Neuronal stem cell (in vitro differentiated cells): Measurements from ENCODE around the gene MED12L.

Experiments
- DNase-seq: peaks from one replicate; pipeline ENCODE4 v3.0.0-alpha.2; 2013; ENCODE audit warnings: low spot score
- H2AFZ ChIP-seq: one replicate; pipeline ENCODE4 v1.6.1; 2013; ENCODE audit warnings: mild to moderate bottlenecking, low read length, inconsistent platforms
- H2AK5ac ChIP-seq: 2 replicates; pipeline ENCODE4 v1.6.1; 2013; ENCODE audit warnings: low read depth, mild to moderate bottlenecking, inconsistent platforms, low read length, moderate library complexity, mixed read lengths
- H2BK120ac ChIP-seq: 2 replicates; pipeline ENCODE4 v1.6.1; 2013; ENCODE audit warnings: low read depth, mild to moderate bottlenecking, inconsistent platforms, low read length, moderate library complexity, mixed read lengths
- H2BK12ac ChIP-seq: one replicate; pipeline ENCODE4 v1.6.1; 2013; ENCODE audit warnings: low read length, inconsistent platforms
- H2BK15ac ChIP-seq: 2 replicates; pipeline ENCODE4 v1.6.1; 2013; ENCODE audit warnings: mild to moderate bottlenecking, low read length, inconsistent platforms, mixed read lengths
- H2BK5ac ChIP-seq: one replicate; pipeline ENCODE4 v1.6.1; 2013; ENCODE audit warnings: inconsistent platforms, mild to moderate bottlenecking, low read length, moderate library complexity
- H3K14ac ChIP-seq: one replicate; pipeline ENCODE4 v1.6.1; 2013; ENCODE audit warnings: low read length, inconsistent platforms
- H3K18ac ChIP-seq: 2 replicates; pipeline ENCODE4 v1.6.1; 2013; ENCODE audit warnings: low read length, inconsistent platforms
- H3K23ac ChIP-seq: 2 replicates; pipeline ENCODE4 v1.6.1; 2013; ENCODE audit warnings: low read depth, mild to moderate bottlenecking, mixed read lengths, low read length, inconsistent platforms; ENCODE audit not compliant: poor library complexity
- H3K27ac ChIP-seq: replicated peaks from 3 replicates; pipeline ENCODE4 v1.5.1; 2013; ENCODE audit warnings: low read length, inconsistent platforms
- H3K27me3 ChIP-seq, 3 experiments: 2 replicates each; pipeline ENCODE4 v1.6.1; 2013; ENCODE audit warnings: low read length in 3 of 3, mild to moderate bottlenecking in 2 of 3, inconsistent platforms in 1 of 3, low read depth in 1 of 3, mixed read lengths in 1 of 3, moderate library complexity in 1 of 3; ENCODE audit not compliant: control insufficient read depth in 3 of 3, insufficient read depth in 3 of 3
- H3K36me3 ChIP-seq, 2 donors: replicated peaks in 1 of 2; 2 replicates each; pipeline ENCODE4 v1.6.1; 2013; ENCODE audit warnings: low read length in 2 of 2; ENCODE audit not compliant: control insufficient read depth in 2 of 2, insufficient read depth in 2 of 2
- H3K4ac ChIP-seq: 2 replicates; pipeline ENCODE4 v1.6.1; 2013; ENCODE audit warnings: inconsistent platforms, mild to moderate bottlenecking, low read length, moderate library complexity
- H3K4me1 ChIP-seq, 2 donors: 1 replicate in 1 of 2; 2 replicates in 1 of 2; pipeline ENCODE4 v1.6.1; 2013; ENCODE audit warnings: low read length in 2 of 2, low read depth in 1 of 2; ENCODE audit not compliant: control insufficient read depth in 2 of 2, insufficient read depth in 1 of 2
- H3K4me2 ChIP-seq: one replicate; pipeline ENCODE4 v1.6.1; 2013; ENCODE audit warnings: mild to moderate bottlenecking, low read length, inconsistent platforms; ENCODE audit not compliant: insufficient read depth, poor library complexity, severe bottlenecking
- H3K4me3 ChIP-seq, 2 donors: 2 replicates each; pipeline ENCODE4 v1.5.1; 2013; ENCODE audit warnings: low read length in 2 of 2, mild to moderate bottlenecking in 2 of 2, inconsistent platforms in 1 of 2, moderate library complexity in 1 of 2
- H3K79me1 ChIP-seq: one replicate; pipeline ENCODE4 v1.6.1; 2013; ENCODE audit warnings: low read depth, mild to moderate bottlenecking, inconsistent platforms, low read length, moderate library complexity
- H3K9ac ChIP-seq: one replicate; pipeline ENCODE4 v1.6.1; 2013; ENCODE audit warnings: mild to moderate bottlenecking, low read depth, low read length, inconsistent platforms; ENCODE audit not compliant: poor library complexity
- H3K9me3 ChIP-seq, 2 donors: replicated peaks in 1 of 2; 2 replicates each; pipeline versions ENCODE3 to v1.6.1; 2013; ENCODE audit warnings: low read length in 2 of 2, mild to moderate bottlenecking in 2 of 2, inconsistent platforms in 1 of 2, low read depth in 1 of 2, mixed read lengths in 1 of 2, moderate library complexity in 1 of 2; ENCODE audit not compliant: control insufficient read depth in 2 of 2, insufficient read depth in 1 of 2
- H4K8ac ChIP-seq: one replicate; pipeline ENCODE4 v1.6.1; 2013; ENCODE audit warnings: low read depth, mild to moderate bottlenecking, inconsistent platforms, low read length, moderate library complexity
- H4K91ac ChIP-seq: one replicate; pipeline ENCODE4 v1.6.1; 2013; ENCODE audit warnings: low read length, low read depth, mild to moderate bottlenecking, inconsistent platforms; ENCODE audit not compliant: poor library complexity
- WGBS, 2 donors: extraction: QIAGEN DNeasy Blood & Tissue Kit; methylation state at CpG; one replicate each; pipeline ENCODE4 v1.1.7; 2013; ENCODE audit warnings: missing lambda C conversion rate in 2 of 2, mixed read lengths in 1 of 2; ENCODE audit not compliant: insufficient read length in 2 of 2, insufficient replicate concordance in 1 of 2; ENCODE audit errors: extremely low coverage in 2 of 2; 5-methylcytosine and 5-hydroxymethylcytosine counted together

The MED12L gene

GRCh38 chr3:151296226-151296625 is 210.8 kb downstream of the MED12L start:
- Histone ChIP-seq H3K4ac (no peak overlapping the region), H2BK120ac (no peak overlapping the region), H3K4me1 (peaks cover 0 to 1% of the 10 kb centered on the region in 2 donors), H3K18ac (no peak overlapping the region), H3K9ac (no peak overlapping the region), H3K14ac (no peak overlapping the region), H3K4me2 (no peak overlapping the region), H2AFZ (no peak overlapping the region), H2AK5ac (no peak overlapping the region), H2BK15ac (no peak overlapping the region), H3K27me3 (no peaks in the 10 kb centered on the region), H3K27ac (no peak overlapping the region), H2BK5ac (no peak overlapping the region), H3K79me1 (no peaks in the 10 kb centered on the region), H4K91ac (no peak overlapping the region), H2BK12ac (no peak overlapping the region), H3K23ac (no peak overlapping the region), H3K9me3 (no peaks in the 10 kb centered on the region), H4K8ac (no peak overlapping the region), H3K4me3 (peak overlapping the region in 1 of 2 donors; percentile 66), H3K36me3 (no peaks in the 10 kb centered on the region)
- WGBS, 2 donors, result no CpG with 5 or more reads among the region's 3 CpGs
- DNase-seq, result no peak

GRCh38 chr3:151297429-151297828 is 212.0 kb downstream of the MED12L start:
- no peak overlapping the region for H4K8ac ChIP-seq
- no peak overlapping the region for H2AK5ac ChIP-seq
- no peaks in the 10 kb centered on the region for H3K79me1 ChIP-seq
- WGBS, 2 donors, result no CpG with 5 or more reads among the region's 2 CpGs
- H3K4me1 ChIP-seq, result peaks cover 0 to 1% of the 10 kb centered on the region in 2 donors
- no peak overlapping the region for H3K4ac ChIP-seq
- no peaks in the 10 kb centered on the region for H3K27me3 ChIP-seq
- no peak overlapping the region for H2BK15ac ChIP-seq
- no peak overlapping the region for H3K4me3 ChIP-seq
- no peak overlapping the region for H3K9ac ChIP-seq
- no peak overlapping the region for H4K91ac ChIP-seq
- H2BK120ac ChIP-seq, result no peak overlapping the region
- H3K14ac ChIP-seq, result no peak overlapping the region
- DNase-seq, result no peak
- no peaks in the 10 kb centered on the region for H3K9me3 ChIP-seq
- no peak overlapping the region for H2BK12ac ChIP-seq
- no peak overlapping the region for H3K27ac ChIP-seq
- no peak overlapping the region for H3K23ac ChIP-seq
- no peak overlapping the region for H3K18ac ChIP-seq
- no peak overlapping the region for H2BK5ac ChIP-seq
- no peaks in the 10 kb centered on the region for H3K36me3 ChIP-seq
- no peak overlapping the region for H3K4me2 ChIP-seq
- no peak overlapping the region for H2AFZ ChIP-seq

GRCh38 chr3:151299006-151299405 is 213.5 kb downstream of the MED12L start:
- no peak overlapping the region for H3K23ac ChIP-seq
- no peak overlapping the region for H2BK12ac ChIP-seq
- no peak overlapping the region for H3K4me3 ChIP-seq
- H3K27me3 ChIP-seq, result no peaks in the 10 kb centered on the region
- no peaks in the 10 kb centered on the region for H3K9me3 ChIP-seq
- no peak overlapping the region for H3K18ac ChIP-seq
- no peak overlapping the region for H3K4ac ChIP-seq
- H3K4me2 ChIP-seq, result no peak overlapping the region
- H2AFZ ChIP-seq, result no peak overlapping the region
- peaks cover 0 to 1% of the 10 kb centered on the region in 2 donors for H3K4me1 ChIP-seq
- no peak overlapping the region for H2AK5ac ChIP-seq
- no CpG with 5 or more reads among the region's 2 CpGs for WGBS, 2 donors
- H2BK5ac ChIP-seq, result no peak overlapping the region
- H3K27ac ChIP-seq, result no peak overlapping the region
- no peak overlapping the region for H4K91ac ChIP-seq
- no peak overlapping the region for H3K14ac ChIP-seq
- H2BK15ac ChIP-seq, result no peak overlapping the region
- H4K8ac ChIP-seq, result no peak overlapping the region
- no peaks in the 10 kb centered on the region for H3K36me3 ChIP-seq
- H3K9ac ChIP-seq, result no peak overlapping the region
- DNase-seq, result no peak
- no peak overlapping the region for H2BK120ac ChIP-seq
- H3K79me1 ChIP-seq, result no peaks in the 10 kb centered on the region

- H3K14ac ChIP-seq, result no peak overlapping the region
- no peaks in the 10 kb centered on the region for H3K9me3 ChIP-seq
- no CpG with 5 or more reads among the region's 1 CpG for WGBS, 2 donors
- no peaks in the 10 kb centered on the region for H3K79me1 ChIP-seq
- H2BK15ac ChIP-seq, result no peak overlapping the region
- H3K36me3 ChIP-seq, result no peaks in the 10 kb centered on the region
- no peak overlapping the region for H2BK120ac ChIP-seq
- H2BK12ac ChIP-seq, result no peak overlapping the region
- H3K4ac ChIP-seq, result no peak overlapping the region
- H4K91ac ChIP-seq, result no peak overlapping the region
- H2AK5ac ChIP-seq, result no peak overlapping the region
- no peak overlapping the region for H2AFZ ChIP-seq
- H4K8ac ChIP-seq, result no peak overlapping the region
- no peak overlapping the region for H3K27ac ChIP-seq
- no peak overlapping the region for H3K18ac ChIP-seq
- no peaks in the 10 kb centered on the region for H3K27me3 ChIP-seq
- H3K9ac ChIP-seq, result no peak overlapping the region
- H2BK5ac ChIP-seq, result no peak overlapping the region
- H3K23ac ChIP-seq, result no peak overlapping the region
- H3K4me3 ChIP-seq, result no peak overlapping the region
- DNase-seq, result no peak
- H3K4me2 ChIP-seq, result no peak overlapping the region
- peaks cover 6 to 9% of the 10 kb centered on the region in 2 donors for H3K4me1 ChIP-seq
Observed at GRCh38 chr3:151300539-151300938, 215.1 kb downstream of the MED12L start.
